ENCODE data around the gene BIRC2.

BIRC2 gene

GRCh38 chr11:102419181-102419580 is 72.2 kb downstream of the BIRC2 start:
- ChIA-PET POLR2A (interaction anchor here (0.6 kb wide), 1 partner anchor 158 kb away, joined by 3 read pairs; no protein-coding TSS in a partner anchor), CTCF (interaction anchor here (0.8 to 9.6 kb wide), 5 partner anchors 9 to 195 kb away, joined by 3 to 73 read pairs (median 3); no protein-coding TSS in a partner anchor)
- no peak for TF ChIP-seq CTCF (IDR thresholded peaks at IDR 0.05; ENCODE audit: control extremely low read depth, extremely low read depth, low read depth, missing control alignments)
- DNase-seq (ENCODE audit: extremely low spot score) = no peak

GRCh38 chr11:102420547-102420946 is 73.5 kb downstream of the BIRC2 start:
- no peak for DNase-seq (ENCODE audit: extremely low spot score)
- POLR2A ChIA-PET = interaction anchor here (1.0 kb wide), 1 partner anchor 13 kb away, joined by 5 read pairs; no protein-coding TSS in a partner anchor
- CTCF ChIA-PET = interaction anchor here (0.8 to 9.6 kb wide), 7 partner anchors 10 to 193 kb away, joined by 3 to 73 read pairs (median 5); no protein-coding TSS in a partner anchor
- no peak for TF ChIP-seq CTCF (IDR thresholded peaks at IDR 0.05; ENCODE audit: control extremely low read depth, extremely low read depth, low read depth, missing control alignments)

GRCh38 chr11:102421261-102421660 is 74.2 kb downstream of the BIRC2 start:
- no peak for TF ChIP-seq CTCF (IDR thresholded peaks at IDR 0.05; ENCODE audit: control extremely low read depth, extremely low read depth, low read depth, missing control alignments)
- POLR2A ChIA-PET = interaction anchor here (1.0 kb wide), 1 partner anchor 13 kb away, joined by 5 read pairs; no protein-coding TSS in a partner anchor
- DNase-seq (ENCODE audit: extremely low spot score) = no peak
- CTCF ChIA-PET = interaction anchor here (0.9 to 9.6 kb wide), 6 partner anchors 10 to 192 kb away, joined by 3 to 73 read pairs (median 5); no protein-coding TSS in a partner anchor

GRCh38 chr11:102422817-102423712 is 76.1 kb downstream of the BIRC2 start:
- POLR2A ChIA-PET = no interaction called here
- no peak for DNase-seq (ENCODE audit: extremely low spot score)
- CTCF ChIA-PET = interaction anchor here (1.1 to 3.2 kb wide), 9 partner anchors 9 to 190 kb away, joined by 3 to 13 read pairs (median 4); no protein-coding TSS in a partner anchor
- TF ChIP-seq CTCF (IDR thresholded peaks at IDR 0.05; ENCODE audit: control extremely low read depth, extremely low read depth, low read depth, missing control alignments) = no peak

GRCh38 chr11:102423936-102424335 is 76.9 kb downstream of the BIRC2 start:
- ChIA-PET POLR2A (no interaction called here), CTCF (interaction anchor here (1.4 to 2.0 kb wide), 4 partner anchors 10 to 82 kb away, joined by 3 to 13 read pairs (median 6); no protein-coding TSS in a partner anchor)
- no peak for TF ChIP-seq CTCF (IDR thresholded peaks at IDR 0.05; ENCODE audit: control extremely low read depth, extremely low read depth, low read depth, missing control alignments)
- DNase-seq (ENCODE audit: extremely low spot score) = no peak

- no peak for DNase-seq (ENCODE audit: extremely low spot score)
- POLR2A ChIA-PET = no interaction called here
- no peak for TF ChIP-seq CTCF (IDR thresholded peaks at IDR 0.05; ENCODE audit: control extremely low read depth, extremely low read depth, low read depth, missing control alignments)
- CTCF ChIA-PET = interaction anchor here (0.9 to 2.2 kb wide), 9 partner anchors 17 to 187 kb away, joined by 3 to 11 read pairs (median 6); no protein-coding TSS in a partner anchor
Observed at GRCh38 chr11:102426000-102426399, 79.0 kb downstream of the BIRC2 start.

All from GM10248 (cell line).